Measurements from ENCODE around the gene KRTAP5-2.

KRTAP5-2 gene

DNA sequence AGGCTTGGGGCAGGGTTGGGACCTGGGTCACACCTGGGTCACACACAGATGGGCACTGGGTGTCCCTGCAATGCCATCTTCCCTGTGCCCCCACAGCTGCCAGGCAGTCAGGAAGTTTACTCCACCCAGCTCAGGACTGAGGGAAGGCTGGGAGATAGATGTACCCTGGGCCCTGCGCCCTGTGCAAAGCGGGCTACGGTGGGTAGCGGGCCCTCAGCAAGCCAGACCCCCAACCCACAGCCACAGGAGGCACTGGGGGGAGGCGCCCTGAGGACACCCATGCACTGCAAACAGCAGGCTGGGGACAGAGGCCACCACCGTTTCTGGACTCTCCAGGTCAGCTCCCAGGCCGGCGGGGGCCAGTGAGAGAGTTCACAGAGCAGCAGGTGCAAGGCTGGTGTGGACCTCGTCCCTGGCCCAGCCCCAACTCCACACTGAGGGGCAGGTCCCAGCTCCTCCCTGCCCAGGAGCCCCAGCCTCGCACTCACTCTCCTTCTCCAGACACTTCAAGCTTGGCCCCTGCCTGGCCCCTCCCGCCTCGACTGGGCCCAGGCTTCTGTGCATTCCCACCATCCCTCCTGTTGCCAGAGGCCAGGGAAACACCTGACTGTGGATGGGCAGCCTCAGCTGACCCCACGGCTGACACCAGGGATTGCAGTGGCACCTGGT lies 30.9 kb downstream of the KRTAP5-2 start:
- DNase-seq (ENCODE audit: low read depth) = no peak

DNA sequence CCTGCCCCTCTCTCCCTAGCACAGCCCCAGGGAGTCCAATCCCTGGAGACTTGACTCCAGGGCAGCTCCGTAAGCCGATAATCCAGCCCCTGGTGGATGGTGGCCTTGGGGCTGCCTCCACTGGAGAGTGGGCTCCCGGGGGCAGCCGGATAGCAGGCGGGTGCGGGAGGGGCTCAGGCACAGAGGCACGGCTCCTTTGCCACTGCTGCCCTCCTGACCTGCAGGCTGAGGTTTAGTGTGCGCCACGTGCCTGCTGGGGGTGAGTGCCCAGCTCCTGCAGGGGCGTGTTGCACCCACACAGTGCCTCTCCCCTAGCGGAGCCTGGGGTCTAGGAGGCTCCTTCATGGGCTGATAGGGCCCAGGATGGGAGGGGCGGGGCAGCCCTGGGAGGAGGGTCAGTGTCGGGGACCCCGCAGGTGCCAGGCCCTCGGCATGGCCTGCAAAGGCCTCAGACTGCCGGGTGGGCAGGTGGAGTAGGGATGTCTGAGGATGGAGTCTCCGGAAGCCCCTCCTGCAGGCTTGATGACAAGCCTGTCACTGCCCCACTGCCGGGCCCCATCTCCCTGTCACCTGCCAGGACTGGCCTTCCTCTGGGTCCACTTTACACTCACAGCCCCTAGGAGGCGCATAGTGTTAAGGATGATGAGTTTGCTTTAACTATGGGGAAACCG lies 31.6 kb downstream of the KRTAP5-2 start:
- DNase-seq (ENCODE audit: low read depth) = no peak

DNA sequence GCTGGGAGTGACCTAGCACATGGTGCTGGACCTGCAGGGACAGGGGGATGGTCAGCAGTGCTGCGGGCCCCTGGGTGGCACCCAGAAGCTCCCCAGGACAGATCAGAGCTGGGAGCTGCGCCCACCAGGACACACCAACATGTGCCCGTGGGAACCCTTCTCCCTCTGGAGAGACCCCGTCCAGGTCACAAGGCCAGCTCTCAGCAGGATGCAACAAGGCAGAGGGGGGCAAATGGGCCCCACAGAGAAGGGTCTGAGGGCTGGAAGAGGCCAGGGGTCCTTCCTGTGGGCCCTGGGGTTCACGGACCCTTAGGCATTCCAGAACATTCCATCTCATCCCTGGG lies 32.2 kb downstream of the KRTAP5-2 start:
- no peak for DNase-seq (ENCODE audit: low read depth)

DNA sequence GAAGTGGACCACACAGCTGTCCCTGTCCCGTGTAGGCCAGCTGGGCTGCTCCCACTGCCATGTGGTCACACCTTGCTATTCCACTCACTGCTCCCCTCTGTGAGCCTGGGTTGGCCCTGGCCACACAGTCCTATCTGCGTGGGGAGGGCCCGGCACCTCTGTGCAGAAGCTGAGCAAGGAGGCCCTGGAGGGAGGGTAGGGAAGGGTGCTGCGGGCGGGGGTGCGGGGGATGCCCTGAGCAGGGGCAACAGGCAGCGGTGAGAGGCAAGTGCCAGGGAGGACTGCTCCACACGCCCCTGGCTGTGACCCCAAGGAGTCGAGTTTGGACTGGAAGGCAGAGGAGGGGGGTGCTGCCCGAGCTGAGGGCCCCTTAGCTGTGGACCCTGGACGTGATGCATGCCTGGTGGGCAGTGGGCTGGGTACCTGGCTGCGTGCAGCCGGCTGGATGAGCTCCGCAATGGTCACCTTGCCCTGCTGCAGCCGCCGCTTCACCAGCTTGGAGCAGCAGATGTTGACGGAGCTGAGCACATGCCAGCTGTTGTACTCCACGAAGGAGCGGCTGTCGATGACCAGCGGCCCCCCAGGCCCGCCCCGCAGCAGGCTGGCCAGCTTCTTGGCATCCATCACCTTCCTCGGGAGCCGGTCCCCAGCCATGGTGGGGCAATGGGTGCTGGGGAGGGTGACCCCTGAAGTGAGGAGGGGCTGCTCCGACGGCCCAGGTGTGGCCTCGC lies 32.8 kb downstream of the KRTAP5-2 start:
- DNase-seq (ENCODE audit: low read depth) = no peak

DNA sequence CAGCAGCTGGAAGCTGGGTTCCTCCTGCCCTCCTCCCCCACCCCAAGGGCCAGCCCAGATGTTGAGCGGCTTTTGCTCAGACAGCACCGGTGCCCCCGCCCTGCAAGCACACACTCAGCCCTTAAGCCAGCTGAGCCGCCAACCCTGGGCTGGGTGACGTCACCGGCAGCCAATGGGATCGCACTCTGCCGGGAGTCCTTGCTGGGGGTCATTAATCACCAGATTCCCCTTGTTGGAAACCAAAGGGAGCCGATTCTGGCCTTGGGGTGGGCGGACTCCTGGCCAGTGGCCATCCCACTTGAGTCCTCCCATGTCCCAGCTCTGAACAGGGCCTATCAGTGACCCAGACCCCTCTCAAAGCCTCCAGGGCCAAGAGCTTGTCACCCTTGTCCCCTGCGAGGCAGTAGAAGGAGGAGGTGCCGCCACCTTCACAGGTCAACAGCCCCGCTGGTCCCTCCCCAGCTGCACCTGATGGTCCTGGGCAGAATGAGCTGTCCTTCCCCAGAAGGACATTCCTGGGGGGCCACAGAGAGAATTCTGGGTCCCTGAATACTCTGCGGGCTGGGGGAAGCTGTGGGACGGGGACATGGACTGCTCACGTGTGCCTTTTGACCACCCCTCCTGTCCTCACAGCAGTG lies 33.4 kb downstream of the KRTAP5-2 start:
- peak; percentile 18 for DNase-seq (ENCODE audit: low read depth)

DNA sequence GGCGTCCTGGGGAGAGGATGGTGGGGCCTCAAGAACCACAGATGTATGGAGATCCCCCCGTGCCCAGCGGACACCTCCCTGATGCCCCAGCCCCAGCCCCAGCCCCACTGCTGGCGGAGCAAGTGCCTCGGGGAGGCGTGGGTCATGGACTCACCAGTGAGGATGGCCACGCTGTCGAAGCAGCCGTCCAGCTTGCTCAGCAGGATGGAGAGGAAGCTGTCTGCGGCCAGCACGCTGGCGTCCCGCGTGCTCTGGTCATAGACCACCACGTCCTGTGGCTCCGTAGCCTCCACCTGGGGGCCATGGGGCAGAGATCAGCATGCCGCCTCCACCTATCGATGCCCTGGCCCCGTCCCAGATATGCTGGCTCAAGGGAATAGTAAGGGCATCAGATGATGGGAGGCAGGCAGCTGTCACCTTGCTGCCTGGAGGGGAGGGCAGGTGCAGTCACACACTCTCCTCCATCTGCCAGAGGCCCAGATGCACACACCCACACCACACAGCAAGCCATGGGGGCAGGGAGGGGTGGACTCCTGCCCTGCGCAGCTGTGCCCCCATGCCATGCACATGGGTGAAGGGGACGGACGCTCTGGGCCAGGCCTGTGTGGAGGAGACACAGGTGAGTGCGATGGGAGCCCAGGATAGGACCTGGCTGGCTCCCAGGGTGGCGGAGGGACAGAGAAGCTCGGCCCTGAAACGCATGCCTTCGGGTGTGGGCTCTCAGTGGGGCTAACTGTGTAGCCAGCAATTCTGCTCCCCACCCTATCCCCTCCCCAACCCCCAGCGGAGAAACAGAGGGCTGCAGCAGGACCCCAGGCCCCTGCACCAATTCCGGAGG lies 34.2 kb downstream of the KRTAP5-2 start:
- no peak for DNase-seq (ENCODE audit: low read depth)

DNA sequence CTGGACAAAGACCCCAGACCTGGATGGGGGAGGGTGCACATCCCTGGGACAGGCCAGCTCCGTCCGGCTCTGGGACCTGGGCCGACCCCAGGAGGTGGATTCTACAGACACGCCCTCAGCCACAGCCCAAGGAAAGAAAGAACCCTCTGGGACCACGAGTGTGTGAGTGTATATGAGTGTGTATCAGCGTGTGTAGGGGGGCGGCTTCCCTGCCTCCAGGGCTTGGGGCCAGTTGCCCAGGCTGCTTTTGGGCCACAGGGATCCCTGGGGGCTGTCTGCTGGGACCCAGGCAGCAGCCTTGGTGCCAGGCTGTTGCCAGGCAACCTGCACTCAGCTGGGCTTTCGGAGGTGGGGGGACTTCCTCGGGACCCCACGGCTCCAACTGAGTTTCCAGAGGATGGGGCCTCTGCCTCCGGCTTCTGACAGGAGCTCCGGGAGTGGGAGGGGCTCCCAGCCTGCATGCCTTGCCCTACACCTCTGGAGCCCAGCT lies 34.9 kb downstream of the KRTAP5-2 start:
- DNase-seq (ENCODE audit: low read depth) = no peak

DNA sequence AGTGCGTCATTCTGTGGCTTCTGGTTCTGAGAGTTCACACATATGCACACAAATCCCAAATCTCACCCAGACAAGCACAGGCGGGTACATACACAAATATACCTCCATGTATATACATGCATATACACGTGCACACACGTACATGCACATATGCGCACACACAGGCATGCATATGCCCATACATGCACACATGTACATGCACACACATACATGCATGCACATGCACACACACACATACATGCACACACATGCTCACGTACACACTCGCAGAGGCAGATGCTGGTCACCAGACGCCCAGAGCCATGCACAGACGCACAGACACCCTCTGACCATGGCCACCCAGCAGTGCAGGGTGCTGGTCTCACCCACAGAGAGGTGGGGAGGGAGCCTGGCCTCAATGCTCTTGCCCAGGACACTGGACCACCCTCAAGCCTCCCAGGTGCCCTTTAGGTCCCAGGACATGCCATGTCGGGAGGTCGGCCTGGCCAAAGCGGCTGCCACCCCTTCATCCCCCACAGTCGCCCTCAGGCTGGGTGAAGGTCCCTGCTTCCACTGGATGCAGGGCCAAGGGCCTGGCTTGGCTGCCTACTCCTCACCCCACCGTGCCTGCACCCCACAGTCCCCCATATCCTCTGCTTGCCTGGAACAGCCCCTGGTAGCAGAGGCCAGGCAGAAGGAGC lies 35.5 kb downstream of the KRTAP5-2 start:
- no peak for DNase-seq (ENCODE audit: low read depth)

DNA sequence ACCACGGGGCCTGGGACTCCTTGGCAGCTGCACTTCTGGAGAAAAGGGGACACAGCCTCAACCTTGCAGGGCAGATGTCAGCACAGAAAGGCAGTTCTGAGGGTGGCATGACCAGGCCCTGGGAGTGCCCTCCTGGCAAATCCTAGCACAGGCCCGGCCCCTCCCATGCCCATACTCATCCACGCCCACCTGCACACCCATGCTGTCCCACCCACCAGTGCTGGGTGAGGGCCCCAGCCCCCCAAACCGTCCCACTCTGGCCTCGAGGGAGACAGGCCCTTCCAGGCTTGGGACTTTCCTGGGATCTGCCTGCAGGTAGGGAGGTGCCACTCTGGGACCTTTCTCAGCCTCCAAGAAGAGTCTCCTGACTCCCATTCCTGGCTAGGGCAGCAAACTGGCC lies 36.1 kb downstream of the KRTAP5-2 start:
- DNase-seq (ENCODE audit: low read depth) = no peak

DNA sequence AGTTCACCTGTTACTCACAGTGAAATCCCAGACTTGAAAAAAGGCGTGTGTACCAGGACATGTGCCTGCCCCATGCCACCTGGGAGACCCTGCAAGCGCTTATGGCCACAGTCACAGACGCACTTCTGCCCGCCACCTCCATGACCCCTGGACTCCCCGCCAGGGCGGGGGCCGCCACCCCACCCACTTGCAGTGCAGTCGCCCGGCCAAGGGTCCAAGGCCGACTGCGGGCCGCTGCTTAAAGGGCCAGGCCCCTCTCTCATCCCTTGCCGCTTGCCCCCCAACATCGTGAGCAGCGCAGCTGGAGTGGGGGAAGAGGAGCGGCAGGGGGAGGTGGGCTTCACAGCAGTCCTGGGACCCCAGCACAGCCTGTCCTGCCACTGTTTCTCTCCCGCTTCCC lies 36.8 kb downstream of the KRTAP5-2 start:
- DNase-seq (ENCODE audit: low read depth) = no peak

DNA sequence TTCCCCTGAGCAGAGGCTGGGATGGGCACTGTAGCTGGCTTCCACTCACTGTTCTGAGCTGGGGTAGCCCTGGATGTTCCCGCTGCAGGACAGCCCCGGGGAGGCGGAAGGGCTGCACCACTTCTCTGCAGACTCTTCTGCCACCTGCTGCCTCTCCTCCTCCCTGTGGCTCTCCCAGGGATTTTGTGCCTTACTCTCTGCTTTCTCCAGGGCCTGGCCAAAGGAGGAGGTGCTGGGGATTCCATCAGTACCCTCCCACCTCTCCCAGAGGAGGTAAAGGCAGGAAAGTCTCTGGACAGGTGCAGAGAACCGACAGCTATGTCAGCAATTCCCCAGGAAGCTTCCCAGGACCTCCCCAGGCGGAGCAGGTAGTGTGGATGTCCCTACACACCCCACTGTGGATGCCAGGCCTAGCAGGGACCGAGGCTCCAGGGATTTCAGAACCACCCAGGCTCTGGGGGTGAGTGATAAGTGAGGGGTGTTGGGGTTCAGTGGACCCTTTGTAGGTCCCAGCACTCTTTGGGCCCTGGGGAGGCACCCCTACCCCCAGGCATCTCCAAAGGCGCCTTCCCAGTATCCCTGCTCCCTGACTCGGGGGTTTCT lies 37.3 kb downstream of the KRTAP5-2 start:
- no peak for DNase-seq (ENCODE audit: low read depth)

DNA sequence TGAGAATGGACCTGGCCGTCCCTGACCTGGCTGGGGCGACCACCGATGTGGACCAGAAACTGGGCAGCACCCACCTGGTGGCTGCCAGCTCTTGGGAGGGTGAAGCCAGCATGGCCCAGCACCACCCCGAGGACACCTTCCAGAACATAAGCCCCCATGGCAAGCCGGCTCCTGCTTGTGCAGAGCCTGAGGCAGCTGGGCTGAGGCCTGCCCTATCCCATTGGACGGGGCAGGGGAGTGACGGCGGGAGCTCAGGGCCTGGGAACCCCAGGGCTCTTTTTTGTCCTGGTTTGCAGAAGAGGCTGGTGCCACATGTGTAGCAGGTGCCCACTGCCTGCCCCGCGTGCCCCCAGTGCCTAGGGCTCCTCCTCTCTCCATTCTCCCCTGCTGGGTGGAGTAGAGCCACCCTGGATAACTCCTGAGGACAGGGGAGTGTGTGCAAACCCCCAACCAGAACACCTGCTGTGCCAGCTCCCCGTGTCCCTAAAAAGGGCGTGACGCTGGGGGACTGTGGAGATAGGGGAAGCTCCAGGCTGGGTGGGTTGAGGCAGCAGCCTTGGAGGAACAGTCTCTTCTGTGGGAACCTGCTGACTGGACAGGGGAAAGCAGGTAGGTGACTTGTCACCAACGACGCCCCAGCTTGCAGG lies 38.0 kb downstream of the KRTAP5-2 start:
- no peak for DNase-seq (ENCODE audit: low read depth)

DNA sequence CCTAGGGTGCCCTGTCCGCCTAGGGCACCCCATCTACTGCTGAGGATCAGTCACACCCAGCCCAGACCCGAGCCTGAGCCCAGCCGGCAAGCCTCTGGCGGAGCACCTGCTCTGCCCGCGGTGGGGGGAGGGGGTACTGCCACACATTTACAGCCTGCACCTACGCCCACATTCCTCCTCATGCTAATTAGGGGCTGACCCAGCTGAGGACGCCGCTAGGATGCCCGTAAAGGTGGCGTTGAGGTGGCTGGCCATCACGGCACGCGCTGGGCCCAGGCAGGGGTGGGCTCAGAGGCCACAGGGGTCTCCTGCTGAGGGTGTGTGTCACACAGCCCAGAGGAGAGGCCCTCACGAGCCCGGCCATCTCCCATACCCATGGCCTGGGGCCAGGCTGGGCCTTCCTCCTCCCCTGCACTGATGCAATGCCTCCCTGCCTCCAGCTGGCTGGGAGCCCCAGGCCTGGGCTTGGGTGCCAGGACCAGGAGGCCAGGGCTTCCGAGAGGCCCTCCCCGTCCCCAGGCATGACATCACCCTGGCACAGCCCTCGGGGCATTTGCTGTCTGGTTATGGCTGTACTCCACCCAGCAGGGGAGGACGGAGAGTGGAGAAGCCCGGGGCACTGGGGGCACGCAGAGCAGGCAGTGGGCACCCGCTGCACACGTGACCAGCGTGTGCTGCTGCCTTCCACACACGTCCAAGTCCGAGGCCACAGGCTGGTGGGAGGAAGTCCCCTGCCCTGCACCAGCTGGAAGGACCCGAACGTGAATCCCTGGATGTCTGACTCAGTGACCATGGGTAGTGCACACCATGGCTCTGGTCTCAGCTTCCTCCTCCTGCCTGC lies 38.8 kb downstream of the KRTAP5-2 start:
- peak; percentile 33 for DNase-seq (ENCODE audit: low read depth)

DNA sequence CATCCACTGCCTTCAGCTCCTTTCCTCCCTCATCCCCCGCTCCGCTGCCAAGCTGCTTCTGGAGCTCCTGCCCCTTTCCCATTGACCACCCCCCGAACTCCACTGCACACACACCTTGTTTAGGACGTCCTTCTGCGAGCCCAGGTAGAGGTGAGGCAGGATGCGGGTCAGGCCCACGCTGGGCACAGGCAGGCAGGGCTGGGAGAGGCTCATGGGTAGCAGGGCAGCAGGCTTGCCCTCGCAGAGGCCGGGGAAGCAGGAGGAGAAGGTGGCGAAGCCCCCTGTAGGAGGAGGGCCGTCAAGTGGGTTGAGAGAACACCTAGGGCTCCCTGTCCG lies 39.4 kb downstream of the KRTAP5-2 start:
- no peak for DNase-seq (ENCODE audit: low read depth)

DNA sequence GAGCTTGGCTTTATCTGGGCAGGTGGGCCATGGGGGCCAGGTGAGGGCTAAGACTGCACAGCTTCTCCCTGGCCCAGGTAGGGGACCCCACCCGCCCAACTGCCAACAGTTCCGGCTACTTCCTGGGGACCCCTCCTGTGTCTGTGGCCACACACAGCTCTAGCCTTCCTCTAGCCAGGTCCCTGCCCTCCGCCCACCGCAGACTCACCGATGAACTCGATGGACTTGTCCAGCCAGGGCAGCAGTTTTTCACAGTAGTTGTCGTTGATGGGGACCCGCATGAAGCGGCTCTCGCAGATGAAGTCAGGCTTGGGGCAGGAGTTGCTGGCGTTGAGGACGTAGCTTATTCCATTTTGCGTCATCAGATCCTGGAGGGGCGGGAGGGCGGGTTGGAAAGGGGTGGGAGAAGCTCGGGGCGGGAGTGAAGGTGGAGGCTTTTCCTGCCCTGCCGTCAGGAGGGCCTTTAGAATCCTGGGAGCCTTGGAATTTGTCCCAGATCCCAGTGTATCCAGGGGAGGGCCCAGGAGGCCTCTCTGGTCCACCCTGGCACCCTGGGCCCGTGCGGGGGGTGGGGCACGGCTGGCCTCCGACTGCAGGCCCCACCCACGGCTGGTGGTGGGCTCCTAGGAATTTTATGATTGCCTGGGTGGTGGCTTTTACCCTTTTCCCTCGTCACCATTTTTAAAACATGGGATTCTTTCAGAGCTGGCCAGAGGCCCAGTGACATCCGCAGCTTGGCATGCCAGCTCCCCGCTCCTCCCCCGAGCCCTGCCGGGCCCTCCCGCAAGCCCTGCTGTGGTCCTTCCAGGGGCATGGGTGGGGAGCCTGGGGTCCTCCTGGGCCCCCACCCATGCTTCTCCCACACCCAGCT lies 40.0 kb downstream of the KRTAP5-2 start:
- DNase-seq (ENCODE audit: low read depth) = peak; percentile 38

DNA sequence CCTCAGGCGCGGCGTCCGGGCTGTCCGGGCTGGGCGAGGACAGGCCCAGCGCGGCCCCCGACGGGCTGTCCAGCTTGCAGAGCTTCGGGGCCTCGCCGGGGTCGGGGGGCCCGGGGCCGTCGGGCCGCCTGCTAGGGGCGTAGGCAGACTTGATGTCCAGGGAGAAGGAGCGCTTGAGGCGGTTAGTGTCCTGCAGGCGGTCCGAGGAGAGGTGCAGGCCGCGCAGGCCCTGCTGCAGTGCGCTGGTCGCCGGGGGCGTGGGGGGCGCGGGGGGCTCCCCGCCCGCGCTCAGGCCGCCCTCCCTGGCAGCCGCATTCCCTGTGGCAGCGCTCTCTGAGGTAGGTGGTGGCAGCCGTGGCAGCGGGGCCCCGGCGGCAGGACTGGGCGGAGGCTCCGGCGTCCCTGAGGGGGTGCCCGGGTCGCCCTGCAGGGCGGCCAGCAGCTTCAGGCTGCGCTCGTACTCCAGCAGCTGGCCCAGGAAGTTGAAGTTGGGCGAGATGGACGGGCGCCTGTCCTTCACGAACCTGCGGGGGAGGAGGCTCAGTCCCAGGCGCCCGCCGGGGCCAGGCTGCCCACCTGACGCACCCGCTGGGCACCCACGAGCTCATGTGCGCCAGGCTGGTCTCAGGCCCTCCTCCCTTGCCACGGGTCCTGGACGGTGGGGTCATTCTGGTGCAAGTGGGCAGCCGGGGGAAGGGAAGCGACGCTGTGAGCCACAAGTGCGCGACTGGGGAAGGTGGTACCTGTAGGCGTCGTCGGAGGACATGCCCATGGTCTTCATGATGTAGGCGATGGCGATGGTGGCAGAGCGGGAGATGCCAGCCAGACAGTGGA lies 40.8 kb downstream of the KRTAP5-2 start:
- DNase-seq (ENCODE audit: low read depth) = no peak

DNA sequence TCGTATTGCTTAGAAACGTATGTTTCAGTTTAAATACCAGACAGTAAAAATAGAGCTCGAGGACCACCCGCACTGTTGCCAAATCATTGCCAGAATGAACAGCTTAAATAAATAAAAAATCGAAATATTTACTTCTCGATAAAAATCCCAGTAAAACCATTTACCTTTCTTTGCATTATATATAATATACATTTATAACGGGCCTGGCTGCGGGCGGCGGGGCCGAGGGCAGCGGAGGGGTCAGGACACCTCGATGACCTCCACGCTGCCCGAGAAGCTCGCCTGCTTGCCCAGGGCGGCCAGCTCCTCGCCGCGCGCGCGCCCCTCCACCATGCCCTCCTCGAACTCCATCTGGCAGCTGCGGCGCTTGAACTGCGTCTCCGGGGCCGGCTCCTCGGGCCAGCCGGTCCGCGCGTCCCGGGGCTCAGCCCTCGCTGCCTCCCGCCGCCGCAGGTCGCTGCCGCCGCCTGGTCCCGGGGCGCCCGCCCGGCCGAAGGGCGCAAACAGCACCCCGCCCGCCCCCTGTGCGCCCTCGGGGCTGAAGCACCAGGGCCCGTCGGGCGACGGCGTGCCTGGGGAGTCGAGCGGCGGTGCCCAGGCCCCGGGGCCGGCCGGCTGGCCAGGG lies 41.7 kb downstream of the KRTAP5-2 start:
- no peak for DNase-seq (ENCODE audit: low read depth)

All from stromal cell of bone marrow (primary cell).